ENCODE results near the gene VPS26A.
"Not testable (repeated sequence)": the region's sequence is repeated elsewhere in the genome, so short reads cannot be mapped to it uniquely, and the experiment has no call there.

Gene VPS26A

DNA sequence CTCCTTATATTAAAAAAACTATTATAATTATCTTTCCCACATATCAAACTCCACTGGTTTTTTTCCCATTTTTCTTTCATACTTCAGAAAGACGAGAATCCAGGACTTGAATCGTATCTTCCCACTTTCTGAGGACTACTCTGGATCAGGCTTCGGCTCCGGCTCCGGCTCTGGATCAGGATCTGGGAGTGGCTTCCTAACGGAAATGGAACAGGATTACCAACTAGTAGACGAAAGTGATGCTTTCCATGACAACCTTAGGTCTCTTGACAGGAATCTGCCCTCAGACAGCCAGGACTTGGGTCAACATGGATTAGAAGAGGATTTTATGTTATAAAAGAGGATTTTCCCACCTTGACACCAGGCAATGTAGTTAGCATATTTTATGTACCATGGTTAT, 20.2 kb upstream of the VPS26A start:
- DNase-seq = no peak

GRCh38 chr10:69104994-69105790, 18.8 kb upstream of the VPS26A start:
- DNase-seq = no peak

DNA sequence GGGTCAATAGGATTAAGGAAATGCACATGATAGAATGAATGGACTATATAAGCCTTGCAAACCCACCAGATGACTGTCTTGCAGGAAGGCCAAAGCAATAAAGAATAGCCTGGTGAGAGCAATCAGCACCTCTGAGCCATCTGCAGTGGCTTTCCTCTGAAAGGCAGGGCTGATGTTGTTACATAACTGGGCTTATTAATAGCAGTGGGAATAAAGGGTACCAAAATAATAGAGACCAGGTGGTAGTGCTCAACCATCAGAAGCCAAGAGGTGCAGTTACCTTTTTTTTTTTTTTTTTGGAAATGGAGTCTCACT, 16.8 kb upstream of the VPS26A start:
- no peak for DNase-seq

GRCh38 chr10:69107699-69108098, 16.3 kb upstream of the VPS26A start:
- no peak for DNase-seq

- no peak for DNase-seq
Measured at GRCh38 chr10:69119896-69120295, 4.1 kb upstream of the VPS26A start.

DNA sequence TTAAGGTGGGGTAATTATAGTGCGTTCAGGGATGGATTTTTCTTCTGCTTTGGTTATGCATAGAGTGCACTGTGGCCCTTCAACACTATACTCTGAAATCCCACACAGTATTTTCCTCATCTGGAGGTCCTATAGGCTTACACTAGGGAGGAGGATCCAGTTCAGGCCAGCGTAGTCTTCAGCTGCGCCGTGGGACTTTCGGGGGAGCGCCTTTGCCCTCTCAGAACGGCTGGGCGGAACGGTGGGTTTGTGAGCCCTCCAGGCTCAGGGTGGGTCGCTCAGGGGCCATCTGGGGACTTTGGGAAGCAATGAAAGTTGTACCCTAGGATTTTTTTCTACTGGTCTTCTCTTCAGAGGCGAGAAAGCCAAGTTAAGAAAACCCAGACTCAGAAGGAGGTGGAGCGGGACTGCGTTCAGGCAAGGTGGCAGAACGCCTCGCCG, 652 bp upstream of the VPS26A start:
- DNase-seq = no peak

DNA sequence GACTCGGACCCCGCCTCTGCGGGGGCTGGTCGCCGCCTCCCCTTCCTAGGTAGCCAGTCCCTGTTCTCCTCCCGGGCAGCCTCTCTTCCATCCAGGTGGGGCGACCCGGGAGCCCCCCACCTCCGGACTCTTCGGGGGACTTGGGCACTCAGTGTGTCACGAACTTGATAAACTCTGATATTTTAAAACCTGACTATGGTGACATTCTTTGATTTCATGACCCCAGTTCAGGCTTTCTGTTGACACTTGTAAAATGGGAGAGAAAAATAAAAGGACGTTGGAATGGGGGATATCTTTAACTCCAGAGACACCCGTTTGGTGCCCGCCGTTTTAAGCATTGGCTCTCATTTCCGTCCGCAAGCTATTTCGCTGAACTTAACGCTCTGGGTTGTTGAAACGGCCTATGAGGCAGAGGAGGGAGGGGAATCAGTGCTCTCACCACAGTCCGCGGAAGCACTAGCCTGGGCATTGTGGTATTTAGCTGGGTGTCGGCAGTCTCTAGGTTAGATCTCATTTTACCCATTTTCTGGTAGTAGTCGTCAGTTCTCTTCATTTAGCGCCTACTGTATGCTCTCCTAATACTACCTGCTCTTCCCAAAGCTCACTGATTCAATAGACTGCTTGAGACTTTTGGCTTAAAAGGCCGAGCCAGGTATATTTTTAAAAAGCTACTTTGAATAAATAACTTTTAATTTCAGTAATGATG, 738 bp downstream of the VPS26A start:
- DNase-seq = no peak

DNA sequence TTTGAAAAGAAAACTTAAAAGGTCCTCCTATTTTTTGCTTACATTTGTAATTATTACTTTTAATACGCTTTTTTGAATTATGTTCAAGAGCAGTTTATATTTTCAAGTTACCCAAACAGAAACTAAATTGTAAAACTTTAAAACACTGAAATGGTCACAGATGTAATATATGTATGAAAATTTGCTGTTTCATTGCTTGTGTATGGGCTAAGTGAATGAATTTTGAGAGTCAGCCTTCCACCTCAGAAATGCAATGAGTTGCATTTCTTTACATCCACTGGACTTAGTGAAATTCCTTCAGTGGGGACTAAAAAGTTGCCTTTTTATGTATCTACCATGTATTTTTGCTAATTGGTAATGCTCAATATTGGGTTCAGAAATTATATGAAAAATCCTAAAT, 1.6 kb downstream of the VPS26A start:
- no peak for DNase-seq

DNA sequence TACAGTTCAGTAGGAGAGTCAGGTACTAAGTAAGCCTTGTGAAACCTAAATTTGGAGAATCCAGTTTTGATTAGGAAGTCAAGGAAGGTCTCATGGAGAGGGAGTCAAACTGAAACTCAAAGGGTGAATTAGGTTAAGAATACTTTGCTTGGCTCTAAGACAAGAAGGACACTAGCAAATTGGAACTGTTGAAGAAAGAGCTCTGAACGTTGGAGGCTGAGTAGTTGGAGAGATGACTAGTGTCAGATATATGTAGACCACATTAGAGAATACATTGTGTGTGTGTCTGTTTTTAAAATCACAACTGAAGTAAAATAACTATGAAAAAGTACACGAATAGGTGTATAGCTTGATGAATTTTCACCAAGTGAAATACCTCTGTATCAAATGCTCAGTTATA, 6.3 kb downstream of the VPS26A start:
- DNase-seq = no peak

GRCh38 chr10:69139961-69140360, 16.0 kb downstream of the VPS26A start:
- DNase-seq = no peak

- DNase-seq = no peak
Measured at GRCh38 chr10:69141304-69141703, 17.3 kb downstream of the VPS26A start.

GRCh38 chr10:69142074-69142473, 18.1 kb downstream of the VPS26A start:
- DNase-seq = not testable (repeated sequence)

GRCh38 chr10:69142983-69143382, 19.0 kb downstream of the VPS26A start:
- DNase-seq = no peak

GRCh38 chr10:69145329-69145728, 21.4 kb downstream of the VPS26A start:
- DNase-seq = no peak

GRCh38 chr10:69145864-69146263, 21.9 kb downstream of the VPS26A start:
- DNase-seq = no peak

GRCh38 chr10:69146759-69147158, 22.8 kb downstream of the VPS26A start:
- no peak for DNase-seq

- DNase-seq = no peak
Measured at GRCh38 chr10:69151984-69152383, 28.0 kb downstream of the VPS26A start.

DNA sequence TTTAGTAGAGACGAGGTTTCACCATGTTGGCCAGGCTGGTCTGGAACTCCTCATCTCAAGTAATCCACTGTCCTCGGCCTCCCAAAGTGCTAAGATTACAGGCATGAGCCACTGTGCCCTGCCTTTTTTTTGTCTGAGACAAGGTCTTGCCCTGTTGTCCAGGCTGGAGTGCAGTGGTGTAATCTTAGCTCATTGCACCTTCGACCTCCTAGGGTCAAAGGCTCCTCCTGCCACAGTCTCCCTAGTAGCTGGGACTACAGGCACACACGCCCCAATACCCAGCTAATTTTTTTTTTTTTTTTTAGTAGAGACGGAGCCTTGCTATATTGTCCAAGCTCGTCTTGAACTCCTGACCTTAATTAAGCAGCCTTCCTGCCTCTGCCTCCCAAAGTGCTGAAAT, 29.2 kb downstream of the VPS26A start:
- no peak for DNase-seq

- no peak for DNase-seq
Measured at GRCh38 chr10:69160809-69161241, 36.8 kb downstream of the VPS26A start.

- DNase-seq = no peak
Measured at GRCh38 chr10:69168493-69168892, 44.5 kb downstream of the VPS26A start.

DNA sequence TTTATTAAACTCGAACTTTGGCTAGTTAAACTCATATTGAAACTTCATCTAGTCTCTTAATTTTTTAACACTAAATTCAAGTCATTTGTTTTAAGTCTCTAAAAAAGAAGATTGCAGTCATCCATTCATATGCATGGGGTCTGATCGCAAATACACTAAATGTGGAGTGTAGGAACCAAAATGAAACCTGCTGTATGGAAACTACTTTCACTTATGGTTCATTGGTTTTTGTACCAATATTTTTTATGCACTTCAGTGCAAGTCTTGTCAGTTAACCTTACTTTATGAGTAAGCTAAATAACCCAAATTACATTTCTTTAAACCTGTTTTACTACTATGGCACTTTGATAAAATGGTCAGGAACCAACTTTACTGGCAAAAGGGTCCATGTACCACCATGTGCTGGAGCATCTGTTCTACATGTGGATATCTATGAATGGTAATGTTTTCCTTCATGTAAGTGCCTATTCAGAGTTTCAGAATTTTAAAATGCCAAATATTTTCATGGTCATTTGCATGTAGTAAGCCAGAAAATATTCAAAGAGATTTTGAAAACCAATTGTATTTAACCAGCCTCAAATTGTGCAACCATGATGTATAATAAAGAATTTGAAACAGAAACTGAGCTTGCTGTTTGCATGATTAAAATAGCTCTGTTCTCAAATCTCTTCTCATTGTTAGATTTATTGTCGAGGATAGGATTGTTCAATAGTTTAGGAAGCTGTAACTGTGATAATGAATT, 48.4 kb downstream of the VPS26A start:
- DNase-seq = no peak

DNA sequence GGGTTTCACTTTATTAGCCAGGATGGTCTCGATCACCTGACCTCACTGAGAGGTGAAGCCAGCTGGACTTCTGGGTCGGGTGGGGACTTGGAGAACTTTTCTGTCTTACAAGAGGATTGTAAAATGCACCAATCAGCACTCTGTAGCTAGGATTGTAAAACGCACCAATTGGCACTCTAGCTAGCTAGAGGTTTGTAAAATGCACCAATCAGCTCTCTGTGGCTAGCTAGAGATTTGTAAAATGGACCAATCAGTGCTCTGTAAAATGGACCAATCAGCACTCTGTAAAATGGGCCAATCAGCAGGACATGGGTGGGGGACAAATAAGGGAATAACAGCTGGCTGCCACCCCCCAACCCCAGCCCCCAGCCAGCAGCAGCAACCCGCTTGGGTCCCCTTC, 51.3 kb downstream of the VPS26A start:
- not testable (repeated sequence) for DNase-seq

GRCh38 chr10:69176823-69177222, 52.8 kb downstream of the VPS26A start:
- DNase-seq = no peak

Data from DMS79 (cell line).